Activated CD4-positive, CD25-positive, alpha-beta regulatory T cell treated with anti-CD3 and anti-CD28 coated beads, Interleukin-2, amount 50 U/mL, for 72 hours (primary cell): ENCODE data around the gene ELOVL5.

Source experiments
- DNase-seq: peaks from one replicate; pipeline ENCODE4 v3.0.0; 2021

Gene ELOVL5

GRCh38 chr6:53236241-53236640, 112.5 kb downstream of the ELOVL5 start:
- no peak for DNase-seq

- no peak for DNase-seq
These were observed 113.2 kb downstream of the ELOVL5 start for GRCh38 chr6:53235508-53235907.

GRCh38 chr6:53233309-53233708, 115.4 kb downstream of the ELOVL5 start:
- no peak for DNase-seq

- DNase-seq, result no peak
These were observed 117.8 kb downstream of the ELOVL5 start for GRCh38 chr6:53230775-53231467.

- no peak for DNase-seq
These were observed 120.9 kb downstream of the ELOVL5 start for GRCh38 chr6:53227847-53228246.

- no peak for DNase-seq
These were observed 128.1 kb downstream of the ELOVL5 start for GRCh38 chr6:53220605-53221004.
